GM23338 (cell line): ENCODE results near the gene DFFB. TPM values are rescaled to one million over a fixed set of nuclear protein-coding genes. Genes with fewer than 3 reads are reported as not detected.

Source experiments
- ATAC-seq: fragments of 200-7000 bp; cut with Tn5 transposase; 3 replicates; pipeline ENCODE4 v1.9.1; 2020
- DNase-seq: peaks from one replicate; pipeline ENCODE4 v3.0.0-alpha.2; 2015; ENCODE audit warnings: low spot score
- H2AFZ ChIP-seq: fragments of 200-600 bp; sonication (generic); 2 replicates; pipeline ENCODE4 v1.8.0; 2016; ENCODE audit warnings: antibody characterized with exemption, mild to moderate bottlenecking, moderate library complexity
- H3F3A ChIP-seq: fragments of 200-600 bp; sonication (generic); replicated peaks from 2 replicates; pipeline ENCODE4 v1.8.0; 2017; ENCODE audit warnings: antibody characterized with exemption, mixed run types, low read depth
- H3K27ac ChIP-seq: fragments of 200-600 bp; sonication (generic); 2 replicates; pipeline ENCODE4 v1.6.1; 2016; ENCODE audit warnings: low read depth
- H3K27me3 ChIP-seq: fragments of 200-600 bp; sonication (generic); 2 replicates; pipeline ENCODE4 v1.8.0; 2016; ENCODE audit warnings: mild to moderate bottlenecking, mixed run types, moderate library complexity; ENCODE audit not compliant: insufficient read depth
- H3K36me3 ChIP-seq: fragments of 200-600 bp; sonication (generic); 2 replicates; pipeline ENCODE4 v1.8.0; 2016; ENCODE audit warnings: mild to moderate bottlenecking; ENCODE audit not compliant: insufficient read depth
- H3K4me1 ChIP-seq: fragments of 200-600 bp; sonication (generic); 2 replicates; pipeline ENCODE4 v1.8.0; 2016; ENCODE audit warnings: mild to moderate bottlenecking, moderate library complexity; ENCODE audit not compliant: insufficient read depth
- H3K4me2 ChIP-seq: fragments of 200-600 bp; sonication (generic); 2 replicates; pipeline ENCODE4 v1.7.1; 2017; ENCODE audit warnings: mixed run types
- H3K4me3 ChIP-seq: fragments of 200-600 bp; sonication (generic); 2 replicates; pipeline ENCODE4 v1.6.1; 2016; ENCODE audit warnings: mixed run types
- H3K79me2 ChIP-seq: fragments of 200-600 bp; sonication (generic); replicated peaks from 2 replicates; pipeline ENCODE4 v1.8.0; 2017; ENCODE audit warnings: mild to moderate bottlenecking; ENCODE audit not compliant: insufficient read depth
- H3K9me2 ChIP-seq: fragments of 200-600 bp; sonication (generic); 2 replicates; pipeline ENCODE4 v1.8.0; 2017; ENCODE audit not compliant: insufficient read depth
- H4K20me1 ChIP-seq: fragments of 200-600 bp; sonication (generic); replicated peaks from 2 replicates; pipeline ENCODE4 v1.8.0; 2017; ENCODE audit warnings: mild to moderate bottlenecking; ENCODE audit not compliant: insufficient read depth
- H3K27ac Mint-ChIP-seq: 2 replicates; pipeline ENCODE4 v1.8.0; 2020; ENCODE audit warnings: inconsistent platforms, mild to moderate bottlenecking, moderate library complexity, mixed read lengths
- H3K27me3 Mint-ChIP-seq: 3 replicates; pipeline ENCODE4 v1.8.0; 2022; ENCODE audit warnings: low read depth, mild to moderate bottlenecking, moderate library complexity, mixed read lengths, inconsistent platforms; ENCODE audit not compliant: insufficient read depth, poor library complexity
- H3K36me3 Mint-ChIP-seq: 3 replicates; pipeline ENCODE4 v1.8.0; 2021; ENCODE audit warnings: low read depth, mild to moderate bottlenecking, inconsistent platforms, moderate library complexity, mixed read lengths
- H3K4me1 Mint-ChIP-seq: 3 replicates; pipeline ENCODE4 v1.8.0; 2020; ENCODE audit warnings: mild to moderate bottlenecking, inconsistent platforms, mixed read lengths
- H3K4me3 Mint-ChIP-seq: 3 replicates; pipeline ENCODE4 v1.8.0; 2021; ENCODE audit warnings: moderate library complexity, mild to moderate bottlenecking, inconsistent platforms, mixed read lengths
- H3K9me3 Mint-ChIP-seq: 3 replicates; pipeline ENCODE4 v1.8.0; 2020; ENCODE audit warnings: moderate library complexity, mild to moderate bottlenecking, inconsistent platforms, mixed read lengths
- EZH2phosphoT487 ChIP-seq: fragments of 200-600 bp; sonication (generic); IDR thresholded peaks from one replicate; pipeline ENCODE4 v1.8.1; 2018; ENCODE audit warnings: antibody characterized with exemption; ENCODE audit not compliant: unreplicated experiment
- JUNB ChIP-seq: IDR thresholded peaks from one replicate; pipeline ENCODE4 v1.6.1; 2016; ENCODE audit warnings: antibody characterized with exemption; ENCODE audit not compliant: unreplicated experiment
- NANOG ChIP-seq: IDR thresholded peaks from 2 replicates; pipeline ENCODE4 v1.6.1; 2016; ENCODE audit warnings: antibody characterized with exemption, borderline replicate concordance
- REST ChIP-seq: IDR thresholded peaks from one replicate; pipeline ENCODE4 v1.6.1; 2018; ENCODE audit warnings: antibody characterized with exemption; ENCODE audit not compliant: unreplicated experiment
- ZNF331 ChIP-seq: fragments of 250-450 bp; sonication (Bioruptor Pico); IDR thresholded peaks from 2 replicates; pipeline ENCODE4 v1.5.0; 2020; ENCODE audit warnings: low read depth, mild to moderate bottlenecking, moderate library complexity
- polyA plus RNA-seq: library from polyadenylated mRNA; unstranded; fragments of >200 nt; fragmentation: Nextera tagmentation; extraction: Ambion mirVana; gene quantifications from 2 replicates; pipeline ENCODE4 v1.2.1, GENCODE V29; 2016
- total RNA-seq: library from RNA; depleted of rRNA; stranded (reverse); fragments of >200 nt; shearing (Covaris generic); gene quantifications from 2 replicates; pipeline ENCODE4 v1.2.3, GENCODE V29; 2014
- TF ChIP-seq, protein P1 (sequence below), 2 experiments: fragments of 200-600 bp in 1 of 2; sonication (generic) in 1 of 2; conservative IDR thresholded peaks; 2 replicates each; pipeline versions ENCODE4 v1.5.1 to v1.6.1; 2016 to 2017; ENCODE audit warnings: antibody characterized with exemption in 2 of 2, low read depth in 2 of 2, mild to moderate bottlenecking in 2 of 2, moderate library complexity in 1 of 2

DFFB gene
- total and polyA plus RNA-seq, 2 experiments from 2014 or later = 6.5 to 18.1 TPM

DNA sequence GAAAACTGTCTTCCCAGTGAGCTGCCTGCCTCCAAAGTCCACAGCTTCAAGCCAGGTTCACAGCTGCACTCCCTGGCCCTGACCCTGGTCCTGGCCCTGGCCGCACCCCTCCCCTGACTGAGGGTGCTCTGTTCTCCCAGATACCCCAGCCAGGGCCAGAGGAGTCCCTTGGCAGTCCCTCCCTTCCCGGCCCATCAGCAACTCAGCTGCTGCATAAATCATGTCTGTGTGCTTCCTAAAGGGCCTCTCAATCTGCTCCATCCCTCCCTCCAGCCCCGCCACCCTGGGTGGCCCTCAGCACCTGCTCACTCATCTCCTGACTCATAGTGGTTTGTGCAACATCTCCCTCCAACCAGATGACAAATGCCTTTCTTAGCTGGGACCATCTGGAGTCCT is 67.5 kb downstream of the DFFB start:
- Histone ChIP-seq H3K4me2 (no peak overlapping the region), H4K20me1 (no peaks in the 10 kb centered on the region), H3K79me2 (no peaks in the 10 kb centered on the region), H3K9me2 (no peaks in the 10 kb centered on the region), H3F3A (peaks cover 5% of the 10 kb centered on the region; the same call in 1 of the 2 replicates), H3K4me1 (no peaks in the 10 kb centered on the region), H2AFZ (no peak overlapping the region), H3K36me3 (peaks cover 9% of the 10 kb centered on the region), H3K27me3 (no peaks in the 10 kb centered on the region), H3K27ac (no peak overlapping the region), H3K4me3 (no peak overlapping the region)
- Mint-ChIP-seq H3K4me1 (no peaks in the 10 kb centered on the region), H3K9me3 (peaks cover 78% of the 10 kb centered on the region), H3K27ac (no peak overlapping the region), H3K4me3 (no peak overlapping the region), H3K27me3 (peaks cover 9% of the 10 kb centered on the region), H3K36me3 (peaks cover 14% of the 10 kb centered on the region)
- no peak for TF ChIP-seq NANOG
- TF ChIP-seq ZNF331 (CRISPR knock-in tag) = no peak
- TF ChIP-seq, protein P1, sequence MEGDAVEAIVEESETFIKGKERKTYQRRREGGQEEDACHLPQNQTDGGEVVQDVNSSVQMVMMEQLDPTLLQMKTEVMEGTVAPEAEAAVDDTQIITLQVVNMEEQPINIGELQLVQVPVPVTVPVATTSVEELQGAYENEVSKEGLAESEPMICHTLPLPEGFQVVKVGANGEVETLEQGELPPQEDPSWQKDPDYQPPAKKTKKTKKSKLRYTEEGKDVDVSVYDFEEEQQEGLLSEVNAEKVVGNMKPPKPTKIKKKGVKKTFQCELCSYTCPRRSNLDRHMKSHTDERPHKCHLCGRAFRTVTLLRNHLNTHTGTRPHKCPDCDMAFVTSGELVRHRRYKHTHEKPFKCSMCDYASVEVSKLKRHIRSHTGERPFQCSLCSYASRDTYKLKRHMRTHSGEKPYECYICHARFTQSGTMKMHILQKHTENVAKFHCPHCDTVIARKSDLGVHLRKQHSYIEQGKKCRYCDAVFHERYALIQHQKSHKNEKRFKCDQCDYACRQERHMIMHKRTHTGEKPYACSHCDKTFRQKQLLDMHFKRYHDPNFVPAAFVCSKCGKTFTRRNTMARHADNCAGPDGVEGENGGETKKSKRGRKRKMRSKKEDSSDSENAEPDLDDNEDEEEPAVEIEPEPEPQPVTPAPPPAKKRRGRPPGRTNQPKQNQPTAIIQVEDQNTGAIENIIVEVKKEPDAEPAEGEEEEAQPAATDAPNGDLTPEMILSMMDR (conservative IDR thresholded peaks at IDR 0.05; ENCODE audit: low read depth in 2 of 2) = no peak
- DNase-seq (no peak), ATAC-seq (no peak)

DNA sequence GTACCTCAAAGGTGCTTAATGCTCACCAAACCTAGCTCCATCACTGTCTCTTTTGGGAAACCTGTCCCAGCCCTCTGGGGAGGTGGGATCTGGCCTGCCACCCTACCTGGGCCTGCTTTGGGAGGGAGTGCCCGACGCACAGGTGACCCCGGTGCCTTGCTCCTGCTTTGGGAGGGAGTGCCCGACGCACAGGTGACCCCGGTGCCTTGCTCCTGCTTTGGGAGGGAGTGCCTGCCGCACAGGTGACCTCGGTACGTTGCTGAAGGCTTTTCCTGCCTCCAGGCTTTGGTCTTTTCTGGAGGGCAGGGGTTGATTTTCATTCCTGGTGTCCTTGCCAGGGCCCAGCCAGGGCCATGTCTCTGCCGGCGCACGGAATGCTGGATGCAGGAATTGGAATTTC is 68.0 kb downstream of the DFFB start:
- H3K27ac ChIP-seq = no peak overlapping the region
- no peaks in the 10 kb centered on the region for H3K79me2 ChIP-seq
- Mint-ChIP-seq H3K27me3 (peaks cover 10% of the 10 kb centered on the region), H3K36me3 (peaks cover 17% of the 10 kb centered on the region), H3K27ac (no peak overlapping the region), H3K4me3 (no peak overlapping the region), H3K4me1 (no peaks in the 10 kb centered on the region), H3K9me3 (peaks cover 82% of the 10 kb centered on the region)
- no peaks in the 10 kb centered on the region for H3K4me1 ChIP-seq
- TF ChIP-seq REST = no peak
- TF ChIP-seq EZH2phosphoT487 = no peak
- no peak for TF ChIP-seq JUNB
- H3K4me3 ChIP-seq = no peak overlapping the region
- H3K27me3 ChIP-seq = no peaks in the 10 kb centered on the region
- no peak overlapping the region for H3K4me2 ChIP-seq
- H3F3A ChIP-seq = peaks cover 7% of the 10 kb centered on the region
- no peaks in the 10 kb centered on the region for H4K20me1 ChIP-seq
- no peak overlapping the region for H2AFZ ChIP-seq
- no peaks in the 10 kb centered on the region for H3K9me2 ChIP-seq
- no peak for ATAC-seq
- H3K36me3 ChIP-seq = peaks cover 9% of the 10 kb centered on the region
- DNase-seq = no peak
